Stimulated activated CD4-positive, alpha-beta T cell treated with anti-CD3 and anti-CD28 coated beads, TNF-alpha, amount 100 ng/mL, for 24 hours (primary cell): Measurements from ENCODE around the gene FOLR2.

ENCODE experiments used
- DNase-seq, 3 experiments: peaks; one replicate each; pipeline ENCODE4 v3.0.0-alpha.2; 2020; ENCODE audit warnings: low read depth in 3 of 3

FOLR2 gene

DNA sequence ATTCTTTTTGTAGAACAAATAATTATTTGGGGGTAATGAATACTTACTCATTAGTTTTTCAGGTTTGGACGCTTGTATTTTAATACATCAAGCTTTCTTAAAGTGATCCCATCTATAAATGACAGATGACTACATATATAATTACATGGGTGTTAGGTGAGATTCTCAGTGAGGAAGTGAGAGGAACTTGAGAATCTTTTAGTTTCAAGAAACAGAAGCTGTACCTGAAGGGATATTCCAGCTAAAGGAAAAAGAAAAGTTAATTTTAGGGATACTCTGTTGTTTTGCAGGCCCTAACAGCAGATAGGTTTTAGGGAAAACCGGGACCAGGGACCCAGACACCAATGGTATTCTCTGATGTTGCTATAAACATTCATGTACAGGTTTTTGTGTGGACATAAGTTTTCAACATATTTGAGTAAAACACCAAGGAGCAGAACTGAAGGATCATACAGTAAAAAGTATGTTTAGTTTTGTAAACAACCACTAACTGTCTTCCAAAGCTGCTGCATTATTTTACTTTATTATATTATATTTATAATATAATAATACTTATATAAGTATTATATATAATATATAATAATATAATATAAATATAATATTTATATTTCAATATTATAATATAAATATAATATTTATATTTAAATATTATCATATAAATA, 51.5 kb downstream of the FOLR2 start:
- no peak for DNase-seq
